Caco-2 (cell line): ENCODE measurements around the gene NTN5. TPM values are rescaled to one million over a fixed set of nuclear protein-coding genes. Genes with fewer than 3 reads are reported as not detected.

Experiments
- BruUV-seq: library from RNA; stranded (reverse); fragments of 400-500 nt; replicated peaks from 2 replicates; lab custom pipeline; 2021; lab: Mats Ljungman, UMichigan
- CTCF ChIA-PET: fragments of 300-600 bp; sonication (Branson Sonifier 250); formaldehyde crosslinking; loops from one replicate; lab custom pipeline; 2022; ENCODE audit warnings: antibody characterized with exemption; lab: Charles Lee
- POLR2A ChIA-PET: fragments of 300-600 bp; sonication (Branson Sonifier 250); formaldehyde crosslinking; loops from one replicate; lab custom pipeline; 2022; ENCODE audit warnings: antibody characterized with exemption; lab: Charles Lee
- DNase-seq, 2 experiments: peaks; one replicate each; pipeline versions ENCODE4 v3.0.0 to v3.0.0-alpha.2; 2020 to 2022
- H3K27me3 ChIP-seq: replicated peaks from 2 replicates; pipeline ENCODE4 v1.6.0; 2011; ENCODE audit warnings: low read length; ENCODE audit not compliant: control insufficient read depth, insufficient read depth
- H3K36me3 ChIP-seq: 2 replicates; pipeline ENCODE4 v1.5.1; 2011; ENCODE audit warnings: low read length; ENCODE audit not compliant: control insufficient read depth, insufficient read depth
- H3K4me1 ChIP-seq: fragments of 250-450 bp; sonication (Bioruptor Pico); 2 replicates; pipeline ENCODE4 v1.5.1; 2020; ENCODE audit warnings: mild to moderate bottlenecking
- H3K4me3 ChIP-seq: 2 replicates; pipeline ENCODE4 v1.5.1; 2011; ENCODE audit warnings: low read depth, mild to moderate bottlenecking, control low read depth, low read length
- H3K9me3 ChIP-seq: fragments of 250-450 bp; sonication (Bioruptor Pico); 2 replicates; pipeline ENCODE4 v1.5.1; 2020; ENCODE audit warnings: mild to moderate bottlenecking, moderate library complexity
- H3K27ac Mint-ChIP-seq: one replicate; pipeline ENCODE4 v1.8.0; 2022; ENCODE audit warnings: mixed read lengths; ENCODE audit not compliant: unreplicated experiment
- H3K27me3 Mint-ChIP-seq: one replicate; pipeline ENCODE4 v1.8.0; 2022; ENCODE audit warnings: mixed read lengths; ENCODE audit not compliant: insufficient read depth, unreplicated experiment
- H3K36me3 Mint-ChIP-seq: one replicate; pipeline ENCODE4 v1.8.0; 2022; ENCODE audit warnings: mild to moderate bottlenecking, mixed read lengths; ENCODE audit not compliant: insufficient read depth, unreplicated experiment
- H3K4me1 Mint-ChIP-seq: one replicate; pipeline ENCODE4 v1.8.0; 2022; ENCODE audit warnings: low read depth, mixed read lengths; ENCODE audit not compliant: unreplicated experiment
- H3K4me3 Mint-ChIP-seq: one replicate; pipeline ENCODE4 v1.8.0; 2022; ENCODE audit warnings: mild to moderate bottlenecking, moderate library complexity, mixed read lengths; ENCODE audit not compliant: unreplicated experiment
- H3K9me3 Mint-ChIP-seq: one replicate; pipeline ENCODE4 v1.8.0; 2022; ENCODE audit warnings: mixed read lengths; ENCODE audit not compliant: unreplicated experiment
- CTCF ChIP-seq, 2 experiments: fragments of 200-600 bp in 1 of 2; IDR thresholded peaks; 1 replicate in 1 of 2; 2 replicates in 1 of 2; pipeline versions ENCODE4 v1.5.1 to v1.8.0; 2011 to 2022; ENCODE audit warnings: antibody characterized with exemption in 1 of 2, control low read depth in 1 of 2, inconsistent platforms in 1 of 2, low read depth in 1 of 2, low read length in 1 of 2, mild to moderate bottlenecking in 1 of 2, moderate library complexity in 1 of 2; ENCODE audit not compliant: insufficient read depth in 1 of 2, severe bottlenecking in 1 of 2, unreplicated experiment in 1 of 2
- intact Hi-C: fragments of 100-400 bp; cut with micrococcal nuclease; formaldehyde crosslinking; loops from one replicate; pipeline ENCODE4 v1.10.0; 2022; ENCODE audit not compliant: unreplicated experiment
- total RNA-seq: library from RNA; stranded (reverse); gene quantifications from 2 replicates; pipeline ENCODE4 v1.2.3, GENCODE V29; 2022

The NTN5 gene
- total RNA-seq, 1 experiment from 2014 or later: 0.34 TPM

GRCh38 chr19:48616041-48616436 is 56.8 kb downstream of the NTN5 start:
- DNase-seq: peak in 1 of 2 experiments; percentile 40
- Mint-ChIP-seq H3K27ac (peak overlapping the region; percentile 98), H3K27me3 (no peaks in the 10 kb centered on the region), H3K36me3 (peaks cover 89% of the 10 kb centered on the region), H3K4me3 (peak overlapping the region; percentile 96), H3K4me1 (peaks cover 31% of the 10 kb centered on the region), H3K9me3 (no peaks in the 10 kb centered on the region)
- peaks cover 13% of the 10 kb centered on the region for H3K36me3 ChIP-seq
- no peak overlapping the region for H3K4me3 ChIP-seq
- no TSS peak for BruUV-seq
- TF ChIP-seq CTCF (IDR thresholded peaks at IDR 0.05; ENCODE audit: insufficient read depth in 1 of 2, low read depth in 1 of 2, low read length in 1 of 2, severe bottlenecking in 1 of 2, unreplicated experiment in 1 of 2): no peak
- H3K9me3 ChIP-seq: no peaks in the 10 kb centered on the region
- intact Hi-C loops: no loop called here
- POLR2A ChIA-PET: interaction anchor here (3.6 kb wide), 1 partner anchor 18 kb away, joined by 37 read pairs; no protein-coding TSS in a partner anchor
- CTCF ChIA-PET: no interaction called here
- peaks cover 33% of the 10 kb centered on the region for H3K4me1 ChIP-seq
- H3K27me3 ChIP-seq: no peaks in the 10 kb centered on the region

- POLR2A ChIA-PET: no interaction called here
- no TSS peak for BruUV-seq
- Histone ChIP-seq H3K4me3 (no peak overlapping the region), H3K27me3 (no peaks in the 10 kb centered on the region), H3K9me3 (no peaks in the 10 kb centered on the region), H3K4me1 (peaks cover 33% of the 10 kb centered on the region), H3K36me3 (peaks cover 13% of the 10 kb centered on the region)
- peaks cover 31% of the 10 kb centered on the region for H3K4me1 Mint-ChIP-seq
- H3K27ac Mint-ChIP-seq: peak overlapping the region; percentile 98
- DNase-seq: no peak
- intact Hi-C loops: no loop called here
- TF ChIP-seq CTCF (IDR thresholded peaks at IDR 0.05; ENCODE audit: insufficient read depth in 1 of 2, low read depth in 1 of 2, low read length in 1 of 2, severe bottlenecking in 1 of 2, unreplicated experiment in 1 of 2): no peak
- no peaks in the 10 kb centered on the region for H3K27me3 Mint-ChIP-seq
- peaks cover 94% of the 10 kb centered on the region for H3K36me3 Mint-ChIP-seq
- CTCF ChIA-PET: no interaction called here
- H3K9me3 Mint-ChIP-seq: no peaks in the 10 kb centered on the region
- peak overlapping the region; percentile 96 for H3K4me3 Mint-ChIP-seq
These were observed 57.4 kb downstream of the NTN5 start for GRCh38 chr19:48615231-48616040.

- peaks cover 13% of the 10 kb centered on the region for H3K36me3 ChIP-seq
- no TSS peak for BruUV-seq
- H3K4me1 ChIP-seq: peaks cover 26% of the 10 kb centered on the region
- intact Hi-C loops: no loop called here
- ChIA-PET CTCF (interaction anchor here (0.6 to 0.9 kb wide), 2 partner anchors 12 to 30 kb away, joined by 3 read pairs; no protein-coding TSS in a partner anchor), POLR2A (no interaction called here)
- Mint-ChIP-seq H3K9me3 (no peaks in the 10 kb centered on the region), H3K27ac (peak within 1 kb of the TSS; percentile 98), H3K4me1 (peaks cover 23% of the 10 kb centered on the region), H3K27me3 (no peaks in the 10 kb centered on the region), H3K36me3 (peaks cover 92% of the 10 kb centered on the region), H3K4me3 (peak within 1 kb of the TSS; percentile 96)
- no peaks in the 10 kb centered on the region for H3K27me3 ChIP-seq
- no peak for TF ChIP-seq CTCF (IDR thresholded peaks at IDR 0.05; ENCODE audit: insufficient read depth in 1 of 2, low read depth in 1 of 2, low read length in 1 of 2, severe bottlenecking in 1 of 2, unreplicated experiment in 1 of 2)
- H3K4me3 ChIP-seq: no peak within 1 kb of the TSS
- peak; percentile 50 to 76 for DNase-seq
- H3K9me3 ChIP-seq: no peaks in the 10 kb centered on the region
These were observed 58.2 kb downstream of the NTN5 start, which contains the start of gene FAM83E for GRCh38 chr19:48614436-48615230. FAM83E (minus strand) TSS chr19:48615076; CDS start chr19:48613372, 1,704 bp downstream.
